GM12892 (cell line): ENCODE results near the gene DARS2.

ENCODE experiments used
- POLR2A ChIP-seq: IDR thresholded peaks from 2 replicates; pipeline ENCODE4 v1.6.1; 2011; ENCODE audit warnings: low read depth, low read length, control low read depth
- POLR2AphosphoS5 ChIP-seq: IDR thresholded peaks from 2 replicates; pipeline ENCODE4 v1.6.1; 2011; ENCODE audit warnings: low read depth, low read length, control low read depth
- TAF1 ChIP-seq: IDR thresholded peaks from 2 replicates; pipeline ENCODE4 v1.6.1; 2011; ENCODE audit warnings: low read depth, mild to moderate bottlenecking, control low read depth, low read length, borderline replicate concordance

DNA sequence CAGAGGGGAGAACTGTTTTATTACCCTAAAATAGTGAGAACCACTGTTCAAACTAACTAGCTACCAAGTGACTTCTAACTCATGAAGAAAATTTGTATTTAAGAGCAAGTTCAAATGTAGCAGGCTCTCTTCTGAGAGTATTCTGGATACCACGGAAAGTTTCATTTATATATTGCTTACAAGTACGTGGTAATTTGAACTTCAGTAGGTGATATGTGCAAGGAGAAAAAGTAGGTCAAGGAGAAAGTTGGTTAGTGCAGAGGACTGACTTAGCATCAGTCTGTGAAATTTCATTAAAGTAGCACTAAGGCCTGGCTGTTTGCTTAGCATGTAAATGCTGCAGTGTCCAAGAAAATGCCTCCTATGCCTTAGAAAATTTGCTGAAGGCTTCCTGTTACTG is 76.0 kb downstream of the DARS2 start:
- TF ChIP-seq TAF1 (no peak), POLR2AphosphoS5 (no peak), POLR2A (no peak)
